HUES64 (cell line): ENCODE results near the gene KRTAP20-2.

Experiments
- H3K27ac ChIP-seq: 2 replicates; pipeline ENCODE4 v1.7.0; 2013; ENCODE audit warnings: low read depth, low read length, inconsistent platforms
- H3K27me3 ChIP-seq: 2 replicates; pipeline ENCODE4 v1.6.1; 2013; ENCODE audit warnings: mild to moderate bottlenecking, low read length; ENCODE audit not compliant: insufficient read depth
- H3K36me3 ChIP-seq: 2 replicates; pipeline ENCODE4 v1.6.1; 2013; ENCODE audit warnings: mild to moderate bottlenecking, low read length; ENCODE audit not compliant: insufficient read depth
- H3K4me1 ChIP-seq: 2 replicates; pipeline ENCODE4 v1.6.1; 2013; ENCODE audit warnings: mild to moderate bottlenecking, low read length, moderate library complexity; ENCODE audit not compliant: insufficient read depth
- H3K4me3 ChIP-seq: 2 replicates; pipeline ENCODE4 v1.5.1; 2013; ENCODE audit warnings: mild to moderate bottlenecking, low read length, moderate library complexity
- H3K9ac ChIP-seq: 2 replicates; pipeline ENCODE4 v1.6.1; 2013; ENCODE audit warnings: mild to moderate bottlenecking, low read depth, low read length
- H3K9me3 ChIP-seq: 2 replicates; pipeline ENCODE4 v1.6.1; 2013; ENCODE audit warnings: low read depth, low read length; ENCODE audit not compliant: insufficient read depth
- WGBS: fragments of 150-250, 120-280 bp; methylation state at CpG from one replicate; pipeline ENCODE4 v1.1.7; 2013; ENCODE audit warnings: missing lambda C conversion rate; 5-methylcytosine and 5-hydroxymethylcytosine counted together

The KRTAP20-2 gene

GRCh38 chr21:30620522-30620921, 14.5 kb upstream of the KRTAP20-2 start, which contains the start of gene KRTAP20-4:
TSS of gene KRTAP20-4 (plus strand) at chr21:30620627.
- H3K27me3 ChIP-seq = no peaks in the 10 kb centered on the region
- no peak within 1 kb of the TSS for H3K4me3 ChIP-seq
- H3K9ac ChIP-seq = no peak within 1 kb of the TSS
- H3K4me1 ChIP-seq = no peaks in the 10 kb centered on the region
- H3K9me3 ChIP-seq = 0 out of 2 replicates have a peak, but pooled peaks cover 5% of the 10 kb centered on the region
- H3K27ac ChIP-seq = no peak within 1 kb of the TSS
- no peaks in the 10 kb centered on the region for H3K36me3 ChIP-seq
- WGBS = 91% methylated on average over 3 of the region's 3 CpGs

GRCh38 chr21:30623362-30623761, 11.6 kb upstream of the KRTAP20-2 start:
- Histone ChIP-seq H3K27ac (no peak overlapping the region), H3K9ac (no peak overlapping the region), H3K4me1 (no peaks in the 10 kb centered on the region), H3K4me3 (no peak overlapping the region), H3K9me3 (peaks cover 5% of the 10 kb centered on the region; the same call in 1 of the 2 replicates), H3K27me3 (no peaks in the 10 kb centered on the region), H3K36me3 (no peaks in the 10 kb centered on the region)
- 94% methylated on average over 3 of the region's 3 CpGs for WGBS

- H3K9ac ChIP-seq = no peak overlapping the region
- H3K36me3 ChIP-seq = no peaks in the 10 kb centered on the region
- WGBS = 83% methylated on average over 4 of the region's 4 CpGs
- H3K4me1 ChIP-seq = no peaks in the 10 kb centered on the region
- no peak overlapping the region for H3K4me3 ChIP-seq
- H3K9me3 ChIP-seq = peaks cover 5% of the 10 kb centered on the region; the same call in 1 of the 2 replicates
- no peak overlapping the region for H3K27ac ChIP-seq
- no peaks in the 10 kb centered on the region for H3K27me3 ChIP-seq
Observed at GRCh38 chr21:30625449-30626165, 9.4 kb upstream of the KRTAP20-2 start.

- WGBS = 62% methylated on average over 2 of the region's 4 CpGs
- Histone ChIP-seq H3K4me3 (no peak overlapping the region), H3K9me3 (peaks cover 5% of the 10 kb centered on the region; the same call in 1 of the 2 replicates), H3K9ac (no peak overlapping the region), H3K27me3 (no peaks in the 10 kb centered on the region), H3K36me3 (no peaks in the 10 kb centered on the region), H3K27ac (no peak overlapping the region), H3K4me1 (no peaks in the 10 kb centered on the region)
Observed at GRCh38 chr21:30628109-30628508, 6.9 kb upstream of the KRTAP20-2 start.

- Histone ChIP-seq H3K9ac (no peak overlapping the region), H3K27me3 (no peaks in the 10 kb centered on the region), H3K4me3 (no peak overlapping the region), H3K9me3 (peaks cover 5% of the 10 kb centered on the region; the same call in 1 of the 2 replicates), H3K4me1 (no peaks in the 10 kb centered on the region), H3K36me3 (no peaks in the 10 kb centered on the region), H3K27ac (no peak overlapping the region)
- WGBS = 96% methylated on average over 1 of the region's 1 CpG
Observed at GRCh38 chr21:30629200-30629599, 5.8 kb upstream of the KRTAP20-2 start.

- WGBS = 96% methylated on average over 2 of the region's 3 CpGs
- Histone ChIP-seq H3K9ac (no peak overlapping the region), H3K27me3 (no peaks in the 10 kb centered on the region), H3K27ac (no peak overlapping the region), H3K36me3 (no peaks in the 10 kb centered on the region), H3K4me1 (no peaks in the 10 kb centered on the region), H3K4me3 (no peak overlapping the region), H3K9me3 (no peaks in the 10 kb centered on the region)
Observed at GRCh38 chr21:30638686-30639085, 3.7 kb downstream of the KRTAP20-2 start.

- H3K4me1 ChIP-seq = no peaks in the 10 kb centered on the region
- H3K9me3 ChIP-seq = no peaks in the 10 kb centered on the region
- H3K27me3 ChIP-seq = no peaks in the 10 kb centered on the region
- no peak within 1 kb of the TSS for H3K9ac ChIP-seq
- H3K27ac ChIP-seq = no peak within 1 kb of the TSS
- no peaks in the 10 kb centered on the region for H3K36me3 ChIP-seq
- 85% methylated on average over 2 of the region's 2 CpGs for WGBS
- no peak within 1 kb of the TSS for H3K4me3 ChIP-seq
Observed at GRCh38 chr21:30642564-30642963, 7.6 kb downstream of the KRTAP20-2 start, which contains the start of gene KRTAP20-3. TSS of gene KRTAP20-3 (plus strand) at chr21:30642864.

GRCh38 chr21:30646904-30647414, 12.0 kb downstream of the KRTAP20-2 start:
- H3K27me3 ChIP-seq = no peaks in the 10 kb centered on the region; the same call in 1 of the 2 replicates
- H3K36me3 ChIP-seq = no peaks in the 10 kb centered on the region
- H3K27ac ChIP-seq = no peak overlapping the region
- no CpG with 5 or more reads among the region's 1 CpG for WGBS
- no peaks in the 10 kb centered on the region for H3K4me1 ChIP-seq
- no peaks in the 10 kb centered on the region for H3K9me3 ChIP-seq
- H3K4me3 ChIP-seq = no peak overlapping the region
- H3K9ac ChIP-seq = no peak overlapping the region

GRCh38 chr21:30652891-30653290, 17.9 kb downstream of the KRTAP20-2 start:
- Histone ChIP-seq H3K27me3 (no peaks in the 10 kb centered on the region; the same call in 1 of the 2 replicates), H3K27ac (no peak overlapping the region), H3K4me1 (no peaks in the 10 kb centered on the region), H3K36me3 (no peaks in the 10 kb centered on the region), H3K4me3 (no peak overlapping the region), H3K9ac (no peak overlapping the region), H3K9me3 (no peaks in the 10 kb centered on the region)

- no peaks in the 10 kb centered on the region for H3K36me3 ChIP-seq
- no peaks in the 10 kb centered on the region for H3K27me3 ChIP-seq
- no peak overlapping the region for H3K4me3 ChIP-seq
- H3K9ac ChIP-seq = no peak overlapping the region
- 71% methylated on average over 1 of the region's 1 CpG for WGBS
- no peak overlapping the region; the same call in 1 of the 2 replicates for H3K27ac ChIP-seq
- no peaks in the 10 kb centered on the region for H3K4me1 ChIP-seq
- peaks cover 4% of the 10 kb centered on the region; the same call in 1 of the 2 replicates for H3K9me3 ChIP-seq
Observed at GRCh38 chr21:30668776-30669175, 33.8 kb downstream of the KRTAP20-2 start.

- Histone ChIP-seq H3K36me3 (no peaks in the 10 kb centered on the region), H3K9me3 (peaks cover 4% of the 10 kb centered on the region; the same call in 1 of the 2 replicates), H3K27ac (no peak overlapping the region), H3K4me1 (no peaks in the 10 kb centered on the region), H3K9ac (no peak overlapping the region), H3K27me3 (no peaks in the 10 kb centered on the region), H3K4me3 (no peak overlapping the region)
- WGBS = 83% methylated on average over 2 of the region's 2 CpGs
Observed at GRCh38 chr21:30672985-30673650, 38.1 kb downstream of the KRTAP20-2 start.
